ENCODE results near the gene RYR2. TPM values are rescaled to one million over a fixed set of nuclear protein-coding genes. Genes with fewer than 3 reads are reported as not detected.

Gene RYR2
- total and polyA plus RNA-seq, 2 of the 8 experiments (the other 6 are each of a cell fraction or from before 2014, with no cell fraction given): 1.3 to 4.4 TPM

DNA sequence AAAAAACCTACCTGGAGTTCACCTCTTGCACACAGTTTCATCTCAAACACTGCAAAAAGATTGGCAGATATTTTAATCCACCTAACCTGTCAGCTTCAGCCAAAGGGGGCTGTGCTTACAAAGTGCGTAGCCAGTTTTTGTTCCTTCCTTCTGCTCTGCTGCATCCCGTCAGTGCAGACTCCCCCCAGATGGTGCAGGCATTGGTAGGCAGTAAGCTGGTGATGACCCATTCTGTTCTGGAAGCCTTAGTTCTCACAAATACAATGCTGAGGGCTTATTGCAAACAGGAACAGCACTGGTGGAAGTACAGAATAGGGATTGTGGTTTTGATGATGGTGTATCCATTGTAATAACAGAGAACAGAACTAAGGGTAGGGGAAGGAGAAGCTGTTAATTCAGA, 239.5 kb downstream of the RYR2 start (continued):
- TF ChIP-seq, protein P1, sequence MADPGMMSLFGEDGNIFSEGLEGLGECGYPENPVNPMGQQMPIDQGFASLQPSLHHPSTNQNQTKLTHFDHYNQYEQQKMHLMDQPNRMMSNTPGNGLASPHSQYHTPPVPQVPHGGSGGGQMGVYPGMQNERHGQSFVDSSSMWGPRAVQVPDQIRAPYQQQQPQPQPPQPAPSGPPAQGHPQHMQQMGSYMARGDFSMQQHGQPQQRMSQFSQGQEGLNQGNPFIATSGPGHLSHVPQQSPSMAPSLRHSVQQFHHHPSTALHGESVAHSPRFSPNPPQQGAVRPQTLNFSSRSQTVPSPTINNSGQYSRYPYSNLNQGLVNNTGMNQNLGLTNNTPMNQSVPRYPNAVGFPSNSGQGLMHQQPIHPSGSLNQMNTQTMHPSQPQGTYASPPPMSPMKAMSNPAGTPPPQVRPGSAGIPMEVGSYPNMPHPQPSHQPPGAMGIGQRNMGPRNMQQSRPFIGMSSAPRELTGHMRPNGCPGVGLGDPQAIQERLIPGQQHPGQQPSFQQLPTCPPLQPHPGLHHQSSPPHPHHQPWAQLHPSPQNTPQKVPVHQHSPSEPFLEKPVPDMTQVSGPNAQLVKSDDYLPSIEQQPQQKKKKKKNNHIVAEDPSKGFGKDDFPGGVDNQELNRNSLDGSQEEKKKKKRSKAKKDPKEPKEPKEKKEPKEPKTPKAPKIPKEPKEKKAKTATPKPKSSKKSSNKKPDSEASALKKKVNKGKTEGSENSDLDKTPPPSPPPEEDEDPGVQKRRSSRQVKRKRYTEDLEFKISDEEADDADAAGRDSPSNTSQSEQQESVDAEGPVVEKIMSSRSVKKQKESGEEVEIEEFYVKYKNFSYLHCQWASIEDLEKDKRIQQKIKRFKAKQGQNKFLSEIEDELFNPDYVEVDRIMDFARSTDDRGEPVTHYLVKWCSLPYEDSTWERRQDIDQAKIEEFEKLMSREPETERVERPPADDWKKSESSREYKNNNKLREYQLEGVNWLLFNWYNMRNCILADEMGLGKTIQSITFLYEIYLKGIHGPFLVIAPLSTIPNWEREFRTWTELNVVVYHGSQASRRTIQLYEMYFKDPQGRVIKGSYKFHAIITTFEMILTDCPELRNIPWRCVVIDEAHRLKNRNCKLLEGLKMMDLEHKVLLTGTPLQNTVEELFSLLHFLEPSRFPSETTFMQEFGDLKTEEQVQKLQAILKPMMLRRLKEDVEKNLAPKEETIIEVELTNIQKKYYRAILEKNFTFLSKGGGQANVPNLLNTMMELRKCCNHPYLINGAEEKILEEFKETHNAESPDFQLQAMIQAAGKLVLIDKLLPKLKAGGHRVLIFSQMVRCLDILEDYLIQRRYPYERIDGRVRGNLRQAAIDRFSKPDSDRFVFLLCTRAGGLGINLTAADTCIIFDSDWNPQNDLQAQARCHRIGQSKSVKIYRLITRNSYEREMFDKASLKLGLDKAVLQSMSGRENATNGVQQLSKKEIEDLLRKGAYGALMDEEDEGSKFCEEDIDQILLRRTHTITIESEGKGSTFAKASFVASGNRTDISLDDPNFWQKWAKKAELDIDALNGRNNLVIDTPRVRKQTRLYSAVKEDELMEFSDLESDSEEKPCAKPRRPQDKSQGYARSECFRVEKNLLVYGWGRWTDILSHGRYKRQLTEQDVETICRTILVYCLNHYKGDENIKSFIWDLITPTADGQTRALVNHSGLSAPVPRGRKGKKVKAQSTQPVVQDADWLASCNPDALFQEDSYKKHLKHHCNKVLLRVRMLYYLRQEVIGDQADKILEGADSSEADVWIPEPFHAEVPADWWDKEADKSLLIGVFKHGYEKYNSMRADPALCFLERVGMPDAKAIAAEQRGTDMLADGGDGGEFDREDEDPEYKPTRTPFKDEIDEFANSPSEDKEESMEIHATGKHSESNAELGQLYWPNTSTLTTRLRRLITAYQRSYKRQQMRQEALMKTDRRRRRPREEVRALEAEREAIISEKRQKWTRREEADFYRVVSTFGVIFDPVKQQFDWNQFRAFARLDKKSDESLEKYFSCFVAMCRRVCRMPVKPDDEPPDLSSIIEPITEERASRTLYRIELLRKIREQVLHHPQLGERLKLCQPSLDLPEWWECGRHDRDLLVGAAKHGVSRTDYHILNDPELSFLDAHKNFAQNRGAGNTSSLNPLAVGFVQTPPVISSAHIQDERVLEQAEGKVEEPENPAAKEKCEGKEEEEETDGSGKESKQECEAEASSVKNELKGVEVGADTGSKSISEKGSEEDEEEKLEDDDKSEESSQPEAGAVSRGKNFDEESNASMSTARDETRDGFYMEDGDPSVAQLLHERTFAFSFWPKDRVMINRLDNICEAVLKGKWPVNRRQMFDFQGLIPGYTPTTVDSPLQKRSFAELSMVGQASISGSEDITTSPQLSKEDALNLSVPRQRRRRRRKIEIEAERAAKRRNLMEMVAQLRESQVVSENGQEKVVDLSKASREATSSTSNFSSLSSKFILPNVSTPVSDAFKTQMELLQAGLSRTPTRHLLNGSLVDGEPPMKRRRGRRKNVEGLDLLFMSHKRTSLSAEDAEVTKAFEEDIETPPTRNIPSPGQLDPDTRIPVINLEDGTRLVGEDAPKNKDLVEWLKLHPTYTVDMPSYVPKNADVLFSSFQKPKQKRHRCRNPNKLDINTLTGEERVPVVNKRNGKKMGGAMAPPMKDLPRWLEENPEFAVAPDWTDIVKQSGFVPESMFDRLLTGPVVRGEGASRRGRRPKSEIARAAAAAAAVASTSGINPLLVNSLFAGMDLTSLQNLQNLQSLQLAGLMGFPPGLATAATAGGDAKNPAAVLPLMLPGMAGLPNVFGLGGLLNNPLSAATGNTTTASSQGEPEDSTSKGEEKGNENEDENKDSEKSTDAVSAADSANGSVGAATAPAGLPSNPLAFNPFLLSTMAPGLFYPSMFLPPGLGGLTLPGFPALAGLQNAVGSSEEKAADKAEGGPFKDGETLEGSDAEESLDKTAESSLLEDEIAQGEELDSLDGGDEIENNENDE (IDR thresholded peaks at IDR 0.05; ENCODE audit: insufficient replicate concordance, low read length): no peak
- TF ChIP-seq JUN (IDR thresholded peaks at IDR 0.05; ENCODE audit: low read depth, low read length) (no peak), EP300 (IDR thresholded peaks at IDR 0.05; ENCODE audit: borderline replicate concordance in 1 of 2, low read depth in 2 of 2, low read length in 2 of 2) (no peak), RXRA (IDR thresholded peaks at IDR 0.05; ENCODE audit: insufficient read depth, low read depth, low read length) (no peak), CEBPB (IDR thresholded peaks at IDR 0.05; ENCODE audit: low read depth, low read length) (no peak), BRCA1 (IDR thresholded peaks at IDR 0.05; ENCODE audit: low read depth, low read length) (no peak), SRF (IDR thresholded peaks at IDR 0.05; ENCODE audit: low read depth, low read length) (no peak), PHF8 (conservative IDR thresholded peaks at IDR 0.05; ENCODE audit: low read depth, low read length) (no peak), TAF1 (IDR thresholded peaks at IDR 0.05; ENCODE audit: low read depth, low read length) (no peak), TAF7 (optimal IDR thresholded peaks at IDR 0.05; ENCODE audit: borderline replicate concordance, low read depth, low read length) (no peak), CHD2 (IDR thresholded peaks at IDR 0.05; ENCODE audit: low read length) (no peak)
